T-helper 2 cell (primary cell): ENCODE measurements around the gene ZNF593OS.

Experiments used
- DNase-seq, 5 experiments: peaks; one replicate each; pipeline versions ENCODE4 v3.0.0 to v3.0.0-alpha.2; 2012 to 2022

Gene ZNF593OS

DNA sequence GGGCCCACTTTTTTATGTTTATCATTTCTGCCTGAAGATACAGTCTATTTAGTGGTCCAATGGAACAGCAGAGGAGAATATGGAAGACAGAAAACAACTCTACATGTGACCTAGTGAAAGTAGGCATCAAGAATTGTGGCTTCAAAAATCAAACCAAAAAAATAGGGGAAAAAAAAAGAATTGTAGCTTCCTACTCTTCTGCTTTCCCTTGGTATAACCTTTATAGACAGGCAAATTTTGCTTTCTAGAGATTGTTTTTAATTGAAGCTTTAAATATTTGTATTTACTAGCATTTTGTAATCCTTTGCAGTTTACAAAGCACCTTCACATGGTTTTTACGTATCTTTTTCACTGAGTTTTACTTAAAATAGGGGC is 45.7 kb downstream of the ZNF593OS start:
- no peak for DNase-seq

GRCh38 chr1:26125382-26125781 is 46.2 kb downstream of the ZNF593OS start:
- no peak for DNase-seq

DNA sequence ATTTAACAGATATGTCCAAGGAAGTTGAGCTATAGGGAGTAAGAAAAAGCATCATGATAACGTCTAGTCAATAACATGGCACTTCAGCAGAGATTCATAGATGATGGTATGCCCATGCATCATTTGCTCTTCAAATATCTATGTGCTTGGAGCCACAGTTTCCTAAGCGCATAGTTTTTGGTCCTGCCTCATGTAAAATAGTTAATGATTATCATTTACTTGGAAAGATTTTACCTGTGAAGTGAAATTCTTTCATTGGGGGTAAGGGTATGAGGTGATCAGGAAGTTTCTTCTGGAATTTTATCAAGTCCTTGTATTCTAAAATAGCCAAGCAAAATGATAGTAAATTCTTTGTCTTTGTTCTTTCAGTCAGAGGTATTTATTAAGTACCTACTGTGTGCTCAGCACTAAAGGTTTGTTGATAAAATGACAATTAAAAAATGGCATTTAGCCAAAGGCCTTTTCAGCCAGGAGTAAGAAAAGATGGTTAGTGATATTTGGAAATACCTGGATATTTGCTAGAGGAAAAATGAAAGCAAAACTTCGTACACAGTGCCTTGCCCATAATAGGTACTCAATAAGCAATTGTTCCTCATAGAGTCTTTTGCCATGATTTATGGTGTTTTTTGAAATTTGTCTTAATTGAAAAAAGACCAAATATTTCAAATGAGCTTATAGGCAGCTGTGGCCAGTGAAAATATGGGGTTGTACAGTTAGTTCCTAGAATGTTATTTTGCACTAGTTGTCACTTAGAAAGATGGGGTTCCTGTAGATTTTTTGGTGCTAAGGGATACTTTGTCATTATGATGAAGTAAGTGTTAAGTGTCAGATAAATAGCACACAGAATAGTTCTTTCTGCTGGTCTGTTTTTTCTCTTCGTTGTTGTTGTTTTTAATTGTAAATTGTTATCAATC is 47.0 kb downstream of the ZNF593OS start:
- DNase-seq, result no peak

- DNase-seq, result peak in 1 of 5 experiments; percentile 76
These were observed 48.4 kb downstream of the ZNF593OS start for GRCh38 chr1:26122988-26123973.

- DNase-seq, result no peak
These were observed 49.5 kb downstream of the ZNF593OS start for GRCh38 chr1:26121854-26122773.

DNA sequence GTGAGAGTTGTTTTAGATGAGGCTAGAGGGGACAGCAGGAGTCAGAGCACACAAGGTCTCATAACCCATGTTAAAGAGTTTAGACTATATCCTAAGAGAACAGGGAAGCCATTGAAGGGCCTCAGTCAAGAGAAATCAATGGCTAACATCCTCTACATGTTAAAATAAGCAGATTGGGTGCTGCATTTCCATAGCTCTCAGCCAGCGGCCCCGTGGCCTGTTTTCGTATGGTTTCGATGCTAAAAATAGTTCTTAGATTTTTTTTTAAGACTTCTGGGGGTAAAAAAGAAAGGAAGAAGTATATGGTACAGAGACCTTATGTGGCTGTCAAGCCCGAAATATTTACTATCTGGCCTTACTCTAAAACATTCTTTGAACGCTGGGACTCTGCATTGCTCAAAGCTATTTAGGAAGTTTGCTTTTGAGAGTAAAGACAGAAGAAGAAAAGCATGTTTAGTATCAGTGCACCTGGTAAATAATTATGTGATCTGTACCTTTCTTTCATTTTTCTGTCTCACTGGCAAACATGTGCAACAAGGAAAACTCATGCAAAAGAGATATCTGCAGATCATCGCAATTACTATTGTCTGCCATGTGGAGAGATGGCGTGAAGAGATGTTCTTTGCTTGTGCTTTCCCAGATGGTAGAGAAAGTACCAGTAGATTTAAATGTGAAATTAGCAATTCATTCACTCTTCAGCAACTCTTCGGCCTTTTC is 51.6 kb downstream of the ZNF593OS start:
- no peak for DNase-seq
